NCI-H226 (cell line): ENCODE data around the gene SLC6A4.
"Not testable (repeated sequence)": the region's sequence is repeated elsewhere in the genome, so short reads cannot be mapped to it uniquely, and the experiment has no call there.

Experiments
- DNase-seq: peaks from one replicate; pipeline ENCODE4 v3.0.0-alpha.2; 2015

The SLC6A4 gene

GRCh38 chr17:30238387-30239088 lies 3.0 kb upstream of the SLC6A4 start:
- no peak for DNase-seq

DNA sequence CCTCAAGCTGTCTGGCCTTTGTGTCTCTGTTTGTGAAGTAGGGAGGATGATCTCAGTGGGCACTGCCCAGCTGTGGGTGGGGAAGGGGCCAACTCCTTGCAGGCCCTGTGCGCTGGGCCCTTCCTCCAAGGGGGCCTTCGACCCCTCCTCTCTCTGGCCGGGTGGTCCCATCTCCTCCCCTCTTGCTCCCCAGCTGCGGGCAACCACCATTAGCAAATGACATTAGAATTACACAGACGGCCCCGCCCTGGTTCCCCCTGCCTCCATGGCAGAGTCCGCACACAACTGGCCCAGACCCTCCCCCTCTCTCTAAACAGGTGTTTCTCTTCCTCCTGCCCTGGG lies 2.5 kb upstream of the SLC6A4 start:
- DNase-seq = no peak

DNA sequence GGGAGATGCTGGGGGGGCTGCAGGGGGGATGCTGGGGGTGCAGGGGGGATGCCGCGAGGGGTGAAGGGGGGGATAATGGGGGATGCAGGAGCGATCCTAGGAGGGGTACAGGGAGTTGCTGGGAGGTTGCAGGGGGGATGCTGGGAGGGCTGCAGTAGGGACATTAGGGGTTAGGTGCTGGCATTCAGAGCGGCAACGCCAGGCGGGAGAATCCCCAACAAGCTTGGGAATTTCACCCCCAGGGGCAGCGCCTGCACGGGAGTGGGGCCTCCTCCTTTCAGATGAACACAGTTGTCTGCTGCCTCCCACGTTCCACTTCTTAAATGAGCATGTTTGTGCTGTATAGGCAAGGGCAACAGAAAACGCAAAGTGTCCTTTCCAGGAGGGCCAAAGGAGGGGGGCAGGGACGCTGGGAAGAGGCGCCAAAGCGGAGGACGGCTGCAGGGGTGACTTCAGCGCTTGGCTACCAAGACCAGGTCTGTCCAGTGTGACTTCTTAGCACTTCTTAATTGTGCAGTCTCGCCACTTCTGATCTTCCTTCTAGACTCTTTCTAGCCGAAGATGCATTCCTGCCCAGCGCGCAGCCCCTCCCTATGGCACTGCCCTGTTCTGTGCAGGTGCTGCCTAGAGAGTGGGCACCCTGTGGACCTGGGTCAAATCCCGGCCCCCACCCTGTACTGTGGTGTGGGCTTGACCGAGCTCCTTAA lies 2.0 kb upstream of the SLC6A4 start:
- no peak for DNase-seq

DNA sequence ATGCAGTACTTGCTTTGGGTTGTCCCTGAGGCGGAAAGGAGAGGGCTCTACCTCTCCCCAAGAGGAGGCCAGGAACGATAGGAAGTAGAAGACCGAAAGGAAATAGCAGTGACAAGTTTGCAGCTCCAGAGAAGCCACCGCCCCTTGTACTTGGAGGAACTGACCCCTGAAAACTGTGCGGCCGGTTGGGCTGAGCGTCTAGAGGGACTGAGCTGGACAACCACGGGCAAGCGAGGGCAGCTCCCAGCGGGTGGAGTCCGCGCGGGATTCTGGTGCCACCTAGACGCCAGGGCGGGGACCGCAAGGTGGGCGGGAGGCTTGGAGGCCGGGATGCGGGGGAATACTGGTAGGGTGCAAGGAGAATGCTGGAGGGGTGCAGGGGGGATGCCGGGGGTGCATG lies 1.3 kb upstream of the SLC6A4 start:
- DNase-seq = no peak

DNA sequence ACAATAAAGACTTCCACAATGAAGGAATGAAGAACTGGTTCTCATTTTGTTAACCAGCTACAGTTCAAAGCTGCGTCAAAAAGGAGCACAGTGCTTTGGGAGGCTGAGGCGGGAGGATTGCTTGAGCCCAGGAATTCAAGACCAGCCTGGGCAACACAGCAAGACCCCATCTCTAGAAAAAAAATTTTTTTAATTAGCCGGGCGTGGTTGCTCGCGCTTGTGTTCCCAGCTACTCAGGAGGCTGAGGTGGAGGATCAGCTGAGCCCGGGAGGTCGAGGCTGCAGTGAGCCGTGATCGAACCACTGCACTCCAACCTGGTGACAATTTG lies 764 bp upstream of the SLC6A4 start:
- DNase-seq = no peak

DNA sequence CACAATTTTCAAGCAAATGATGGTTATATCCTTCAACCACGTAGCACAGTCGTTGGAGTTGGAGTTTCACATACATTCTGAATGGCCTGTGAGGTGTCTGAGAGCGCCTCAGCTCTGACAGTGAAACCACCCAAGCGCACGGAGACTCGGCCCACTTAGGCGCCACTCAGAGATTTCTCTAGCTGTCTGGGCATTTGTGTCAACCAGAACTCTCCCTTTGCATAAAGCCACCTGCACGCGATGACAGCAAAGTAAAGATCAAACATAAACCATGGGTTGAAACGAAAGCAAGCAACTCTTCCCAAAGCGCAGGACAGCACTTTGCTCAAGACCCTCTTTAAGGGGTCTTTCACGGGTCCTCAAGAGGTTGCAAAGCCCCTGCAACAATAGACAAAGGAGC lies 533 bp downstream of the SLC6A4 start:
- DNase-seq = no peak

DNA sequence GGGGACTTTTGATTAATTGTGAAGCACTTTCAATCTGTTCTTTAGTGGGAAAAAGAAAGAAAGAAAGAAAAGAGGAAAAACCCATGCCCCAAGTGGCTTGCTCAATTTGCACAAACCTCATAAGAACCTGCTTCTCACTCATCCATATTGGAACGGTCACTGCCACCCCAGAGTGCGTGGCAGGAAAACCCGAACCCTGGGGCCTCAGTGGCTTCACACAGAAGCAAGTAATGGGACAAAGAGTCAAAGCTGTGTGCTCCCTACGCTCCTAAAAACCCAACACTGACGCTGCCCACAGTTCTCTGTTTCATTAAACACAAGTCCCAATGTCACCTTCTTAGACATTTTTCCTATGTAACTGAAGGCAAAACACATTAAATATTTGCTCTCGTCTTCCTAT lies 1.2 kb downstream of the SLC6A4 start:
- no peak for DNase-seq

DNA sequence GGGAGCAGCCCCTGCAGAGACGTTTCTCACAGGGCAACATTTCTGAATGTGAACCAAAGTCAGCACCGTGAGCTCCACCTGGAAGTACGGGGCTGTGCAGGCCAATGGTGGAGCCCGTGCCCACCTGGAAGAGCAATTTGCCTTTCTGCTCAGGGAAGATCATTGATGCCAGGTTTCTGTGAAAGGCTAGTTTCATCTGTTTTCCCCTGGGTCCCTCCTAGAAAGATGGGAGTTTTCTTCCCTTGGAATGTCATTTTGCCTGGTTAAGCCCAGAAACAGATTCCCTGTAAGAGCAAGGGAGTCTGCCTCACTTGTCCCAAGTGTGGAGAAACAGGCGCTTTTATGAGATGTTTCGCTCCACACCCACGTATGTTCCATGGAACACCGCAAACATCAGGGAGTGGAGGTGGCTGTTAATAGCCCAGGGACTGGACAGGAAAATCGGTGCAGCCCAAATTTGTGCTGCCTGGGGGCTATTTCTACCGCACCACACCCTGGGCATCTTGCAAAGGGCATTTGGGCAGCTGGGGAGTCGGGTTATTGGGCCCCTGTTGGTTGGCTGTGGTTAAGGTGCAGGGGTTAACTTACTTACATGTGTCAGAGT lies 2.6 kb downstream of the SLC6A4 start:
- DNase-seq = no peak

GRCh38 chr17:30232015-30232823 lies 3.3 kb downstream of the SLC6A4 start:
- no peak for DNase-seq

DNA sequence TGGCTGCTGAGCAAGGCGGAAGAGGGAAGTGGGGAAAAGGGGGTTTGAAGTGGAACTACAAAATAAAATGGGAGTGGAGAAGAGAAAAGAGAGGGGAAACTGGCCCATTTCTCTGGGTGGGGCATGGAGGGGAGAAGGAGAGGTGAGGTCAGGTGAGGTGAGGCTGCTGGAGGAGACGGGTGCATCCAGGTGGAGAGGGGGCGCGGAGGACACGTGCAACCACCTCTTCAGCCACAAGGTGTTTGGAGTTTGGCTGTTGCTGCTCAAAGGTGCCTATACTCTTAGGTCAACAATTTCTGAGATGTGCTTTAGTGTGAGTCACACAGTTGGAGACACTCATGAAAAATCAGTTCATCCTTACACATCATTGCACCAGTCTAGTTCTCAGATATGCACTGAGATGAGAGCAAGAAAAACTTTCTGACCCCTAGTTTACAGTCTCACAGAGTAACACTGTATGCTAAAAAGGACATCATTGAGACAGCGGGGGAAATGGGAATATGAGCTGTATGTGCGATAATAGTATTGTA lies 4.8 kb downstream of the SLC6A4 start:
- no peak for DNase-seq

DNA sequence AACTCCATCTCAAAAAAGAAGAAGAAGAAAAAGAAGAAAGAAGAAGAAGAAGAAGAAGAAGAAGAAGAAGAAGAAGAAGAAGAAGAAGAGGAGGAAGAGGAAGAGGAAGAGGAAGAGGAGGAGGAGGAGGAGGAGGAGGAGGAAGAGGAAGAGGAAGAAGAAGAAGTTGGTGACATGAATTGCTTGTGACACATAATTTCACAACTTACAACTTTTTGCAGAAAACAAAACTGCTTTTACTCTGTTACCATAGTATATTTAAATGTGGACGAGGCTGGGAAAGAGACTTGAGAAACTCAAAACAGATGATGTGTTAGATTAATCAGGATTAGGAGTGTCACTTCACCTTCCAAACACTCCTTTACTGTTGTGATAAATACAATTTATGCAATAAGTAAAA lies 5.5 kb downstream of the SLC6A4 start:
- DNase-seq = not testable (repeated sequence)

- no peak for DNase-seq
These were observed 6.5 kb downstream of the SLC6A4 start for GRCh38 chr17:30229012-30229411.

- DNase-seq = no peak
These were observed 7.5 kb downstream of the SLC6A4 start for GRCh38 chr17:30228011-30228410.

GRCh38 chr17:30226878-30227277 lies 8.6 kb downstream of the SLC6A4 start:
- no peak for DNase-seq

DNA sequence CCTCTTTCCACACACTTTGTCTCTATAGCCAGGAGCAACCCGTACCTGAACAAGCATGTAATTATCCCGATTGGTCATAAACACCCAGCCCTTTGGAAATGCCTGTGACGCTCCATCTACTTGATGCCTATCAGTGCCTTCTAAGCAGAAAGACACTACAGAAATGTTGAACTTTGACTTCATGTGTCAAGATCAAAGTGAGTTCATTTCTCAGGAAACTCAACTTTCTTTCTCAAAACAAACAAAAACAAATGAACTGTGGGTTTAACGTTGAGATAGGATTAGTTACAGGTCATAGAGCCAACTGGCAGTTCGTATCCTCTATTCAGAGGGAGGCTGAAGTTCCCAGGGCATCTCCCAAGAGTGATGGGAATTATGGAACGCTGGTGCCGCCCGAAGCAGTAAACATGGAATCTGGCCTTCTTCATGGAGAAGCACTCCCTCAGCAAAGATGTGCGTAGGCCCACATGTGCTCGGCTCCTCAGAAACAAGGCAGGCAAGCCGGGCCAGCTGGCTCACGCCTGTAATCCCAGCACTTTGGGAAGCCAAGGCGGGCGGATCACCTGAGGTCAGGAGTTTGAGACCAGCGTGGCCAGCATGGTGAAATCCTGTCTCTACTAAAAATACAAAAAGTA lies 9.5 kb downstream of the SLC6A4 start:
- no peak for DNase-seq

- DNase-seq = no peak
These were observed 10.4 kb downstream of the SLC6A4 start for GRCh38 chr17:30225112-30225511.

DNA sequence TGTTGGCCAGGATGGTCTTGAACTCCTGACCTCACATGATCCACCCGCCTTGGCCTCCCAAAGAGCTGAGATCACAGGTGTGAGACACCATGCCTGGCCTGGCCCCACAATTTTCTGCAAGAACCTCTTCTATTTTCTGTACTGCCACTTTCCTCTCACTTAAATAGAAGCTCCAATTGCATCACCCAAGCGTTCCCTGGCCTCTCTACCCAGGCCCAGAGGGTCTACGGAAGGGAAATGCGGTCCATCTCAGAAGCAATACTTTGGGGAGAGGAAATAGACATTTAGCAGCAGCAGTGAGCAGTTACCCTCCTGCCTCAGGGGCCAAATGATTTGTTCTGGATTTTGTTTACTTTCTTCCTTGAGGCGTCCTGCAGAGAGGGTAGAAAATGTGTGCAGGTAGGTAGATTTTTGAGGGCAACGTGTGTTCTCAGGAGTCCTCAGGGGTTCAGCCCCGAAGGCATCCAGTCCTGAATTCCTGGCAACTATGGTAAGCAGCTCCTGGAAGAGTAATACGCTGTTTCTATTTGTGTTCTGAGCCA lies 11.0 kb downstream of the SLC6A4 start:
- DNase-seq = no peak

DNA sequence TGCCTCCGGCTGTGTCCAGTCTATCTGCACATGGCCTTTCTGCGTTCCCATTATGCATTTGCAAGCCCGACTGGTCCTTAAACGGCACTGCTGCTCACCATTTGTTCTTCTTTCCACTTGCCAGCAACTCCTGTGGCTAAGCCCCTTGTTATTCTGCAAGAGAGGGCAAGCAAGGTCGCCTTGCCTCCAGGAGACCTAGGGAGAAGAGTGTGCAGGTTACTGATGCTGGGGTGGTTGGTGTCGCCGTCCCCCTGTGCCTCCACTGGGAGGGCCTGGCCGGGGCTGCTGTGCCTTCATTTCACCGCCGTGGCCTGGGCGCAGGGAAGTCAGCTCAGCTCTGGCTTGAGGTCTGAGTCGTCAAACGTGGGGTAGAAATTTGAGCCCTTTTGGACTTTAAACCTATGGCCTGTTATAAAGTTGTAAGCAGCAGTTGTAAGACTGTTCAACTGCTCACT lies 12.7 kb downstream of the SLC6A4 start:
- no peak for DNase-seq

DNA sequence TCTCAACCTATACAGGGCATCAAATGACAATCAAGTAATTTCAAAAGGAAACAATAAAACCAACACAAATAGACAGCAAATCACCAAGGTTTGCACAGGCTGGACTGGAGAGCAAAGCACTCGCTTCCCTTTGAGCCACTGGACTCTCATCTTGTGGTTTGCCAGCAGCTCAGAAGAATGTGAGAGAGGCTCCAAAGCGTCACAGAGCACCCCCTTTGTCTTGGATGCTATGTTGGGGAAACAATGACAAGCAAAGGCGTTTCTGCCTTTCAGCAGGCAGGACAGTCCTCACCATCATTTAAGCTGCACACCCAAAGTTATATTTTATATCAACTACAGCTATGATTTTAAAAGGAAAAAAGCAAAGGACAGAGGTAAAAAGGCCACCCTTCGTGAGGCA lies 13.2 kb downstream of the SLC6A4 start:
- no peak for DNase-seq

GRCh38 chr17:30221346-30221745 lies 14.2 kb downstream of the SLC6A4 start:
- no peak for DNase-seq

GRCh38 chr17:30220414-30220813 lies 15.1 kb downstream of the SLC6A4 start:
- no peak for DNase-seq

DNA sequence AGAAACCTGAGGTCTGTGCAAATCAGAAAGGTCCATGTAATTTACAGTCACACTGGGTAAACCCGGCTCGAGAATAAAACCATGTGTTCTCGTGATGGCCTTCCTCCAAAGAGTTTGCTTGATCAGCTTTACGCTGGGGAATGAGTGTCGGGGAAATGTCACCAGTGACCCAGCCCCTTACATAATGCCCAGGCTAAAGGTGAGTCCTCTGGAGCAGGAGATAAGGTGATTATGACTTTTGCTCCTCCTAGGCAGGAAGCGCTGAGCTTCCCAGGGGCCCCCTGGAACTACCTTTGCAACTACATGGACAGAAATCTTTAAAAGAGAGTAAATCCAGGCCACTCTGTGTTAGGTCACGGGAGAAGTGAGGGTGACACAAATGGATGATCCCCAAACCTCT lies 15.7 kb downstream of the SLC6A4 start:
- DNase-seq = no peak

DNA sequence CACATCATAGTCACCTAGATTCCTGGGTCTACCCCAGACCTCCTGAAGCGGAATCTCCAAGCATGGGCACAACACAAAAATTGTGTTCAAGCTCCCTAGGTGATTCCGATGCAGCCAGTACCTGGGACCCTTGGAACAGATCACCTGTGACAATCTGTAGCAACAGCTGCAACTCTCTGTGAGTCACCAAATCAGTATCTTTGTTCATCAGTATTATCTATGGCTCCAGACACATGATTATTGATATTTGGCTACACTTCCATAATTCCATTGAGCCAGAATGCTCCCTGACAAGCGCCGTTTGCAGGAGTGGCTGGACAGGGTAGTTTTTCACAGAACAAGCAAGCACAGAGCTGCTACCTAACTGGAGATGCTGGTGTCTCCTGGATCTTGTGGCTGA lies 16.2 kb downstream of the SLC6A4 start:
- DNase-seq = no peak
